SH-SY5Y (cell line): ENCODE results near the gene APBA1.

Experiments used
- GATA2 ChIP-seq: IDR thresholded peaks from 2 replicates; pipeline ENCODE4 v1.6.1; 2011; ENCODE audit warnings: mild to moderate bottlenecking, low read depth, low read length
- GATA3 ChIP-seq: IDR thresholded peaks from 2 replicates; pipeline ENCODE4 v1.6.1; 2011; ENCODE audit warnings: low read depth, mild to moderate bottlenecking, low read length, moderate library complexity

Gene APBA1

DNA sequence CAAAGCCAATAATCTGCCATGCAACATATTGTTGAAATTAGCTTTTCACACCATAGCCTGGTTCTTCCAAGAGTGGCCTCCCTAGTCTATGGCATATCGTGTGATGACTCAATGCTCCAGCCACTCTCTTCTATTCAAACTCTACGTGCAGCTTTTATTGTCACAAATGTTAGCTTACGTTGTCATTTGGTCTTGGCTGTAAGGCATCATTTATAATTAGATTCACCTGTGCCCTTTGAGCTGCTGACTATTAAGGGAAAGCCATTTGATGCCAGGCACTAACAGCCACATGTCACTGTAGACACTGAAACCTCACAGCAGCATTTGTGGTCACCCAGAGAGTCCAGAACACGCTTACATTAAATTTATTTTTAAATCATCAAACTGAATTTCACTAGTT is 66.8 kb downstream of the APBA1 start:
- TF ChIP-seq GATA2 (no peak), GATA3 (no peak)

DNA sequence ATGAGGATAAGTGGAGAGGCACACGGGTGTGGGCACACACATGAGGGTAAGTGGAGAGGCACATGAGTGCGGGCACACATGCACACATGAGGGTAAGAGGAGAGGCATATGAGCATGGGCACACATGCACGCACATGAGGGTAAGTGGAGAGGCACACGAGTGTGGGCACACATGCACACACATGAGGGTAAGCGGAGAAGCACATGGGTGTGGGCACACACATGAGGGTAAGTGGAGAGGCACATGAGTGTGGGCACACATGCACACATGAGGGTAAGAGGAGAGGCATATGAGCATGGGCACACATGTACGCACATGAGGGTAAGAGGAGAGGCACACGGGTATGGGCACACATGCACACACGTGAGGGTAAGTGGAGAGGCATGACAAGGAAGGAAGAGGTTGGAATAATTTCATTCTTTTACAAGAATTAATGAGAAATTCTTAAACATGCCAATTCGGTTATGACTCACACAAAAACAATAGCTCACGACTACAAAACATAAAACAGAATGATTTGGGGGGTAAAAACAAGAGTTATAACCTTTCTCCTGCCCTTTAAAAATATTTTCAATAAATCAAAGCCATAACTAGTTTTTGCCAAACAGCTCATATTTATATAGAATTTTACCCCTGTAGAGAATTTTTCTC is 67.5 kb downstream of the APBA1 start:
- TF ChIP-seq GATA3 (no peak), GATA2 (no peak)

DNA sequence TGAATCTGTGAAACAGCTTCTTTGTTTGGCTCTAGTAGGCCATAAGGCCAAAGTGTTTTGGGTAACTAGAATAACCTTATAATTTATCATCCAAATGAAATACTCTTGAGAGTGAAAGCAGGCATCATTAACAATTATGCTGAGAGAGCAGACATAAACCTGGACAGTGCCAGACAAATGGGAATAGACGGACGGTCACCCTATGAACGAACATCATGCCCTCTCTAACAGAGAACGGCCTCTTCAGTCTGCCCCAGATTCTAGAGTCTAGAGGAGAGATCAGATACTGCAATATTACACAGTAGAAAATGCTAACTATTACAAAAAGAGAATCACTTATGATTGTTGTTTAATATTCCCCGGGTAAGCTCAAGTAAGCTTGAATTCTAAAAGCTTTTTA is 68.5 kb downstream of the APBA1 start:
- TF ChIP-seq GATA2 (no peak), GATA3 (no peak)

DNA sequence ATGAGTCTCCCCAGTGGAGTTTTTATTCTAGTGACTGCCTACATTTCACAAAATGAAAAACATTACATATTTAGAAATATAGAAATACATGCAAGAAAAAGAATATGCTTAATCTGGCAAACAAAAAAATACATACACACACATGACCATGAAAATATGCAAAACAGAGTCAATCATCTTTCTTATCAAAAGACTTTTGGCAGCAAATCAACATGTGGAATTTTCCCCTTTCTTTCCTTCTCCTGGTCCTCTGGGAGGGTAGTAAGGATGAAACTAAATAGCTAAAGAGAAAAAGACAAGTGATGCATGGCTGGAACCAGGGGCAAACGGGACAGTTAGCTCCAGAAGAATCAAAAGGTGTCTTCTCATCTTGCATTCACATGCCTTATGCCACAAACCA is 69.4 kb downstream of the APBA1 start:
- TF ChIP-seq GATA3 = no peak
- TF ChIP-seq GATA2 = no peak

DNA sequence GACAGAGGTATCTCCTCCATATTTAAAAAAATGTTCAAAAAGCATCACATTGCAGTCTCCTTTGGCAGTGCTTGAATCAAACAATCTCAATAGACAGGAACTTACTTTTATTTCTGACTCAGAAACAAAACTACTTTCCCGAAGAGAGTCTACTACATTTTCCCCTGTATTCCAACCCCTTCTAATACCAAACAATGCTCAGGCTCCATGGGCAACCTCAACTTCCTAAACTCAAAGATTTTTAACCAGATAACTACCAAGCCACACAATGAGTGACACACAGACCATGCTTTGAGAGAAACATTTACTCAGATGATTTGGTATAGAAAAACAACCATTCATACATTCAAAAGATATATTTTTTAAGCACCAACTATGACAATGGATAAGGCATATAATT is 70.5 kb downstream of the APBA1 start:
- TF ChIP-seq GATA3 (no peak), GATA2 (no peak)

DNA sequence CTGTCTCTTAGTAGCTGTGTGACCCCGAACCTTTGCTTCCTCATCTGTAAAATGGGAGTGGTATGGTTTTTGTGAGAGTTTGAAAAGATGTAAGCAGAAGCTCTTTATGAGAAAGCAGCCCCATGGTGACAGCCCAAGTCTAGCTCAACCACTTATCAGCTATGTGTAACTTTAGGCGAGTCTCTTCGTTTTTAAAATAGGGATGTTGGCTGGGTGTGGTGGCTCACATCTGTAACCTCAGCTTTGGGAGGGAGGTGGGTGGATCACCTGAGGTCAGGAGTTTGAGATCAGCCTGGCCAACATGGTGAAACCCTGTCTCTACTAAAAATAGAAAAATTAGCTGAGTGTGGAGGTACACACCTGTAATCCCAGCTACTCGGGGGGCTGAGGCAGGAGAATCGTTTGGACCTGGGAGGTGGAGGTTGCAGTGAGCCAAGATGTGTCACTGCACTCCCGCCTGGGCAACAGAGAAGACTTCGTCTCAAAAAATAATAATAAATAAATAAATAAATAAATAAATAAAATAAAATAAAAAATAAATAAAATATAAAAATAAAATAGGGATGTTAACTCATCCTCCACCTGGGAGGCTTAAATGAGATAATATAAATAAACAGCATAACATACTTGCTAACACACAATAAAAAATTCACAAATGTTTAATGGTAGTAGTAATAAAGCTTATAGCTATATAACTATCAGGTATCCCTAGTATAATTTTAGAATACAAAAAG is 71.7 kb downstream of the APBA1 start:
- TF ChIP-seq GATA2 = no peak
- TF ChIP-seq GATA3 = no peak

DNA sequence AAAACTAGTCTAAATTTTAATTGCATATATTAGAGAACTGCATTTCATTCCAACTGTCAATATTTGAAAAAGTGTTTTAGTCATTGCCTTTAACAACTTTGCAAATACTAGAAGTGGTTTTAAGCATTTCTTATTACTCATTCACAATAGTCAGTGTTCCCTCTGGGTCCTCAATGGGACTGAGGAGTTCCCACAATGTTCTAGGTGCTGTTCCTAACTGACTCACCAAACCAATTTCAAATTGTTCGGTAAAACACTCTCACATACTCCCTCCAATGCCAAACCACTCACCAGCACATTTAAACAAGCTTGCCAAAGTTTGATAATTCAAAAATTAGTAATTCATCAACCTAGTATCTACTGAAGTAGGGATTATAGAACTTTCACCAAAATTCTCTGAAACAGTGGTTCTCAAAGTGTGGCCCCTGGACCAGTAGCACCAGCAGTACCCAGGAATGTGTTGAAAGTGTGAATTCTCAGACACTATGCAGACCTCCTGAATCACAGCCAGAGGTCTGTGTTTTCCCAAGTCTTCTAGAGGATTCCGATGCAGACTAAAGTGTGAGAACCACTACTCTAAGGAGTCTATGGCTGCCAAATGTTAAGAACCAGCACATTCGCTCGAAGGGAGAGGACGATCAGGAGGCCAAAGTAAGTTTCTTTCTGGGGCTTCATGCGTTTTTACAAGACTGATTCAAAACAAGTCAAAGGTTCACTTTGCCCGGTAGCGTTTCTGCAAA is 72.8 kb downstream of the APBA1 start:
- TF ChIP-seq GATA2 (no peak), GATA3 (no peak)

DNA sequence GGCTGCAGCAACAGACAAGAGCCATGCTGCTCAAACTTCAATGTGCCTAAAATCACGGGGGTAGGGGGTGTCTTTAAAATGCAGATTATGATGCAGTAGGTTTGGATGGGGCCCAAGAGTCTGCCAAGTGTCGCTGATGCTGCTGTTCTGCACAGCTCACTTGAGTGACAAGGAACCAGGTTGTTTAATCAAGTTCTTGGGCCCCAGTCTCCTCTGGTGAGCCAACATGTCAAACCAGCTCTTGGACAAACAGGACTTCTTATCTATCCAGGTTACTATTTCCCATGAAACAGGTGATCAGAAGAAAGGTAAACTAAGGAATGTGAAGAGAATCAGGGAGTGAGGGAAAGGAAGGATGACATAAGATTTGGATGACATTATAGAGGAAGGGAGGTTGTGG is 78.0 kb downstream of the APBA1 start:
- TF ChIP-seq GATA2 (no peak), GATA3 (no peak)

DNA sequence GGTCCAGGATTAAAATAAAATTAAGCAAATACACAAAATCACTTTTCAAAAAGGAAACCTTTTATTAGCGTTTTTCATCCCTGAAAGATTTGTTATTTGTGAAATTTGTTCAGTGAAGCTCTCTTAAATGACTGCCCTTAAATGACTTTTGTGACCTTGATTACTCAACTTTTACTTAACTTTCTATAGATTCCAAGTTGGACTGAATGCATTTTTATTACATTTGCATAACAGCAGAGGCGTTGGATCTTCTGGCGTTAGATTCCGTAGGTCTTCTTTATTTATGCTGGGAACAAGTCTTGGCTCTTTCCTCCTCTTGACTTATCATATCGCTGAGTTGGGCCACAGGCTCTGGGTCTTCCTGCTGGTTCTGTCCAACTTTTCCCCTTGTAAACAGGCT is 78.4 kb downstream of the APBA1 start:
- TF ChIP-seq GATA3 (no peak), GATA2 (no peak)

DNA sequence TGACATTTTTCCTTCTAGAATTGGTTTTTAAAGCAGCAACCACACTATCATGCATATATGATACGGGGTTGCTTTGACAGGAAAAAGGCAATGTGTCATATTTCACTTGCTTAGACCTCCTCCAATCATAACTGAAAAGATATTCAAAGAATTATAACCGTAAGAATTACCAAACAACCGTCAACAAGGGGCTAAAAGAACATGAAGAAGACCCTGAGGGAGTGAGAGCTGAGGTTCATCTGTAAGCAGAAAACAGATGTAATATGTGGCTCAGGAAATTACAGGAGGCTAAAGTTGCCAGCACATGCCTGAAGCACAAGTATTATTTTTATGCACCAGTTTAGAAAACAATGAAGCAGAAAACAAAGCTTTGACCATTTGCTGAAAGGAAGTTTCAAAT is 78.9 kb downstream of the APBA1 start:
- TF ChIP-seq GATA3 (no peak), GATA2 (no peak)

DNA sequence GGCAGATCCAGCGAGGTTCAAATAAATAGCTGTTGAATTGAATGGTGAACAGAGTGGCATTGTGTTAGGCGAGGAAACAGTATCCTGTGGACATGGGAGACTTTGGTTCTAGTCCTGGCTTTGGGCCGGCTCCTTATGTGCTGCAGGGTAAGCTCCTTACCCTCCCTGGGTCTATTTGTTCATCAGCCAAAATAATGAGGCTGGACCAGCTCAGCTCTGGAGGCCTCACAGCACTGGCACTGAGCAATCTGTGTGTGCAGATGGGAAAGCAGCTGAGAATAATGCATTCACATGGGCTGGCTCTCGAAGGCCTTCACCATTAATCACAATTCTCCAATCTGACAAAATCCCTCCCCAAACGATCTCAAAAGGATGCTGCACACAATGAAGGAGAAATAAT is 81.9 kb downstream of the APBA1 start:
- TF ChIP-seq GATA3 (no peak), GATA2 (no peak)

DNA sequence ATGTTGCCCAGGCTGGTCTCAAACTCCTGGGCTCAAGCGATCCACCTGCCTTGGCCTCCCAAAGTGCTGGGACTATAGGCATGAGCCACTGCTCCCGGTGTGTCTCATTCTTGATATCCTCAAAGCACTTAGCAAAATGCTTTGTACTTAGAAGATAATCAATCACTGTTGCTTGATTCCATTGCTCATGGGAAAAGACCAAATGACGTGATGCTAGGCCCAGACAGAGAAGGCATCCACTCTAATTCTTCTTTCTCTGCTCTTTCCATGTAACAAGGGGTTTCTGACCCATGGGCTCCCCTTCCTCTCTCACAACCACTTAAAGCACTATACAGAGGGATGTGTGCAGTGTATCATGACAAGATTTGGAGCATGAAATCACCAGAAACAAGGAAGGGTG is 83.0 kb downstream of the APBA1 start:
- no peak for TF ChIP-seq GATA2

DNA sequence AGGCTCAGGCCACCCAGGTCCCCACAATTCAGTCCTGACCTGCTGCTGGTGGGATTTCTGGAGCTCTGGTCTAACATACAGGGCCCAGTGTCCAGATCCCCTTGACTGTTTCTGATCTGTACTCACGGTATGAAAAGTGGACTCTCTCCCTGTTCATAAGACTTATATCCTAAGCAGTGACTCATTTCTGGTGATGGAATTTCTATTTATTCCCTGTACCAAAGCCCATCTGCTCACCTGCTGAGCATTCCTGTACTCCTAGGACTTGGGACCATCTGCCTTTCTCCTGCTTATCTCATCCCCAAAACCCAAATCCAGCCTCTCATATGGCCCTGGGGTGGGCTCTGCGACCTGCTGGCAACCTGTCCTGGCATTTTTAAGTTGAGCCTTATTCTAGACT is 86.6 kb downstream of the APBA1 start:
- TF ChIP-seq GATA2 = no peak

DNA sequence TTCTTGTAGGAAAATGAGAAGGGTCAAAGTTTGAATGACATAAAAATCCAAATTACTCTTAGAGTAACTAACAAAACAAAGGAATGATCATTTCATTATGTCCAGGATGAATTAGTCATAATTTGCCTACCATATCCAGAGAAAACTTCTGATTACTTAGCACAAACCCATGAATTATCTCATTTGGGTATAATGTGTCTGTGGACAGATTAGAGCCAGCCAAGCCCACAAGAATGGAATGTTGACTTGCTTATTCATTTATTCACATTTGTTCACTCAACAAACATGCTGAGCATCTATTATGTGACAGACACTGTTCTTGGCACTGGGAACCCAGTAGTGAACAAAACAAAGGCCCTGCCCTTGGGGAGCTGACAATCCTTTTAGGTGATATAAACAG is 87.4 kb downstream of the APBA1 start:
- no peak for TF ChIP-seq GATA2
- no peak for TF ChIP-seq GATA3

DNA sequence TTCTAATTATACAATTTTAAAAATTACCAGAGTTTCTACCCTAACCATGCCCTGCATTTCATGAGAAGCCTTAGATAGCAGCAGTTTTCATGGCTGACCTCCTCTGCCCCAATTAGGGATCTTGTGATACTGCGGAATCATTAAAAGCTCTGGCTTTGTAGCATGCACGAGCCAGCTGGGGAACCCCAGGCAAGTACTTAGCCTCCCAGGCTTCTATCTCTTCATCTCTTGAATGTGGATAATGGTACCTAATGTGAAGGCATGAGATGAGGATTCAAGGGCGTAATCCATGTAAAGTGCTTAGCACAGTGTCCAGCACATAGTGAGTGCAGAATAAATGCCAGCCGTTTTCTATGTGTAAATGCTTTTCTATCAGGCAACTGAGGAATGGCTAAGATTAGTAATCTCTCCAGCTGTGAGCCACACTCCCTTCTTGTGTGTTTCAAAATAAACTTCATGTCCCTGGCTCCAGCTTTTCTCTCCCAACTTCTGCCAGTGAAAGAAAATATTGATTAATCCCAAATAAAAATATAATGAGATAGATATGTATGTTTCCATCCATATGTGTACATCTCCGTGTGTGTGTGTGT is 88.4 kb downstream of the APBA1 start:
- TF ChIP-seq GATA2 (peak; percentile 96), GATA3 (peak; percentile 84)
